Measurements from ENCODE around the gene EGFR. TPM values are rescaled to one million over a fixed set of nuclear protein-coding genes. Genes with fewer than 3 reads are reported as not detected.
A peak's percentile ranks its signal among the peaks of the same experiment; 100 is the strongest.

EGFR gene
- total and polyA plus RNA-seq, 4 experiments from 2014 or later, result not detected

DNA sequence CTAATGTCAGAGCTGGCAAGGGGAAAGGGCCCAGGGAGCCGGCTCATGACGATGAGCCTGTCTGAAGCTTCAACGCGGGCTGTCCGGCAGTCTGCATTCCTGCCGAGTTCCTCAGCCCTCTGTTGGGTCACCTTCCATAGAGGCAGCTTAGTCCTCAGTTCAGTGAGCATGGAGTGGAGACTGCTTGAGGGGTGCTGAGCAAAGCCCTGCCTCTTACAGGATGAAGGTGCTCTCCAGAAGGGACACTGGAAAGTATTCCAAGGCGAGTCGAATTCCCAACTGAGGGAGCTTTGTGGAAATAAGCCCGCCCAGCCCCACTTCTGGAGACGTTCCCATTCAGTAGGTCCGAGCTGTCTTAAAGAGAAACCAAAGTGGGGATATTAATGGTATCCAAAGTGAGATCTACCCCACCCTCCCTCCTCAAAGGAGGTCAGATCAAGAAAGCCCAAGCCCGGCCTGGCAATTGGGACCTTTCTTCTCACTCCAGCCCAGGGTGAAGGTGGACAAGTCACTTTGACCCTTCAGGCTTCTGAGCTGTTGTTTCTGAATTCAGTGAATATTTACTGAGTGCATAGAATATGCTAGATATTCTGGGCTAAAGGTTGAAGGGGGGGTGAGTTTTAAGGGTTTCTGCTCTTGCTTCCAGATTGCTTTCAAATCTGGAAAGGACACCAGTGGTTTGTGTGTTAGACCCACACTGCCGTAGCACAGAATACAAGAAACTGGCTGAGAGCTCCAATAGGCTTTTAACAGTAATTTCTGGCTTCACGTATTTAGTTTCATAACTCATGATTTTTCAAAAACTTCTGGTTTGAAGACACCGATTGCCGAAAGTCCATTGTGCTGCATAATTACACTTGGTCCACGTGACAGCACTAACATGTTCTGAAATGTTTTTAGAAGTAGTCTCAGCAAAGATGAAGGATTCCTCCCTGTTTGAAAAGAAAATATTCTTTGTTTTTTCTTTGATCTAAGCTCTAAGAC is 3.5 kb downstream of the EGFR start:
- ChIA-PET POLR2A (ENCODE audit: partially characterized antibody) (no interaction called here), CTCF (ENCODE audit: partially characterized antibody) (no interaction called here)
- intact Hi-C loops (cut with micrococcal nuclease), result no loop called here
- peaks cover 10% of the 10 kb centered on the region for H3K27me3 ChIP-seq (ENCODE audit: insufficient read depth, low read length)
- no peaks in the 10 kb centered on the region for H3K9me3 ChIP-seq (ENCODE audit: control insufficient read depth in 1 of 2, low read length in 2 of 2)
- Mint-ChIP-seq H3K27me3 (peaks cover 19 to 37% of the 10 kb centered on the region in 2 donors), H3K36me3 (no peaks in the 10 kb centered on the region), H3K4me1 (peaks cover 0 to 2% (median 0%) of the 10 kb centered on the region in 4 donors), H3K27ac (no peak overlapping the region), H3K4me3 (peak overlapping the region in 1 of 8 donors; percentile 30), H3K9me3 (no peaks in the 10 kb centered on the region)
- DNase-seq, result no peak
- no peaks in the 10 kb centered on the region for H3K36me3 ChIP-seq (ENCODE audit: insufficient read depth, low read length)
- no peak overlapping the region for H3K4me3 ChIP-seq (ENCODE audit: low read length in 2 of 2)
- H3K4me1 ChIP-seq (ENCODE audit: insufficient read depth, low read length), result no peaks in the 10 kb centered on the region
- H3K27ac ChIP-seq (ENCODE audit: low read depth, low read length), result no peak overlapping the region

DNA sequence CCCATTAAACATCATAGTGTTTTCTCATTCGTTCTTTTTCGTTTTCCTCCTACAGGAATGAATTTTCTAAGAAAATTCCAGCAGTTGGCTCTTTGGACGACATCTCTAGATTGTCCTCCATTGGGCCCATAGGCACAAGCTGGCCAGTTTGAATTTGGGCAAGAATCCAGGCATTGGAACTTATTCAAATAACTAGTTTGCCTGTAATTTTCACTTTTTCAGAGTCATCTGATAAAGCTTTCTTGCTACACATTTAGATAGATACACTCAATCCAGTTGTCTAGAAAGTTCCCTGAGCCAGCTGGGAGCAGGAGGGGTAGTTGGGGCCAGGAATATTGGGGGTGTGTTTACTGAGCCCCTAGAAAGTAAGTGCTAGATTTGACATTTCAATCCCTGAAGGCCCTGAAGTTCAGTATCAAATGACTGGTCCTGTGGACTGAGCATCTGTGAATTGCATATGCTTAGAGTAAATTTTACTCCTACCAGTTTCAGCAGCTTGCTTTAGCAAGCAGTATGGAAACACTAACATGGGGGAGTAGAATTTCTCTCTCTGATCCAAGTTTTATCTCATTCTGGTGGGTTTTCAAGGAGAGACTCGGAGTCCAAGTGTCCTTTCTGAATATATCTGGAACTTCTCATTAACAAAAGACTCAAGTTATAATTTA is 5.2 kb downstream of the EGFR start:
- H3K4me1 Mint-ChIP-seq, result peaks cover 0 to 2% (median 0%) of the 10 kb centered on the region in 4 donors
- H3K27me3 Mint-ChIP-seq, result peaks cover 9 to 32% of the 10 kb centered on the region in 2 donors
- no peak overlapping the region for H3K27ac Mint-ChIP-seq
- Histone ChIP-seq H3K27ac (ENCODE audit: low read depth, low read length) (no peak overlapping the region), H3K27me3 (ENCODE audit: insufficient read depth, low read length) (peaks cover 7% of the 10 kb centered on the region), H3K4me1 (ENCODE audit: insufficient read depth, low read length) (no peaks in the 10 kb centered on the region), H3K9me3 (ENCODE audit: control insufficient read depth in 1 of 2, low read length in 2 of 2) (no peaks in the 10 kb centered on the region), H3K36me3 (ENCODE audit: insufficient read depth, low read length) (no peaks in the 10 kb centered on the region), H3K4me3 (ENCODE audit: low read length in 2 of 2) (no peak overlapping the region)
- no peak overlapping the region for H3K4me3 Mint-ChIP-seq
- no peaks in the 10 kb centered on the region for H3K9me3 Mint-ChIP-seq
- POLR2A ChIA-PET (ENCODE audit: partially characterized antibody), result no interaction called here
- CTCF ChIA-PET (ENCODE audit: partially characterized antibody), result no interaction called here
- H3K36me3 Mint-ChIP-seq, result no peaks in the 10 kb centered on the region
- intact Hi-C loops (cut with micrococcal nuclease), result no loop called here
- no peak for DNase-seq

- H3K27ac ChIP-seq (ENCODE audit: low read depth, low read length), result no peak overlapping the region
- H3K27me3 ChIP-seq (ENCODE audit: insufficient read depth, low read length), result peaks cover 7% of the 10 kb centered on the region
- ChIA-PET POLR2A (ENCODE audit: partially characterized antibody) (no interaction called here), CTCF (ENCODE audit: partially characterized antibody) (interaction anchor here (0.9 kb wide), 1 partner anchor 19 kb away, joined by 3 read pairs; no protein-coding TSS in a partner anchor)
- DNase-seq, result no peak
- Mint-ChIP-seq H3K4me3 (peak overlapping the region in 1 of 8 donors; percentile 15), H3K27ac (no peak overlapping the region), H3K36me3 (no peaks in the 10 kb centered on the region), H3K9me3 (no peaks in the 10 kb centered on the region), H3K27me3 (peaks cover 9 to 32% of the 10 kb centered on the region in 2 donors), H3K4me1 (peaks cover 0 to 2% (median 0%) of the 10 kb centered on the region in 4 donors)
- no peaks in the 10 kb centered on the region for H3K9me3 ChIP-seq (ENCODE audit: control insufficient read depth in 1 of 2, low read length in 2 of 2)
- H3K4me1 ChIP-seq (ENCODE audit: insufficient read depth, low read length), result no peaks in the 10 kb centered on the region
- no peaks in the 10 kb centered on the region for H3K36me3 ChIP-seq (ENCODE audit: insufficient read depth, low read length)
- H3K4me3 ChIP-seq (ENCODE audit: low read length in 2 of 2), result no peak overlapping the region
- intact Hi-C loops (cut with micrococcal nuclease), result no loop called here
Measured at GRCh38 chr7:55024776-55025175, 6.0 kb downstream of the EGFR start.

GRCh38 chr7:55026086-55026790 is 7.4 kb downstream of the EGFR start:
- Mint-ChIP-seq H3K9me3 (no peaks in the 10 kb centered on the region), H3K4me3 (no peak overlapping the region), H3K36me3 (no peaks in the 10 kb centered on the region), H3K27ac (no peak overlapping the region), H3K27me3 (peaks cover 5 to 22% of the 10 kb centered on the region in 2 donors), H3K4me1 (no peaks in the 10 kb centered on the region)
- Histone ChIP-seq H3K27ac (ENCODE audit: low read depth, low read length) (no peak overlapping the region), H3K27me3 (ENCODE audit: insufficient read depth, low read length) (no peaks in the 10 kb centered on the region), H3K4me1 (ENCODE audit: insufficient read depth, low read length) (no peaks in the 10 kb centered on the region), H3K9me3 (ENCODE audit: control insufficient read depth in 1 of 2, low read length in 2 of 2) (no peaks in the 10 kb centered on the region), H3K36me3 (ENCODE audit: insufficient read depth, low read length) (no peaks in the 10 kb centered on the region), H3K4me3 (ENCODE audit: low read length in 2 of 2) (no peak overlapping the region)
- no peak for DNase-seq
- intact Hi-C loops (cut with micrococcal nuclease), result no loop called here
- POLR2A ChIA-PET (ENCODE audit: partially characterized antibody), result no interaction called here
- CTCF ChIA-PET (ENCODE audit: partially characterized antibody), result no interaction called here

DNA sequence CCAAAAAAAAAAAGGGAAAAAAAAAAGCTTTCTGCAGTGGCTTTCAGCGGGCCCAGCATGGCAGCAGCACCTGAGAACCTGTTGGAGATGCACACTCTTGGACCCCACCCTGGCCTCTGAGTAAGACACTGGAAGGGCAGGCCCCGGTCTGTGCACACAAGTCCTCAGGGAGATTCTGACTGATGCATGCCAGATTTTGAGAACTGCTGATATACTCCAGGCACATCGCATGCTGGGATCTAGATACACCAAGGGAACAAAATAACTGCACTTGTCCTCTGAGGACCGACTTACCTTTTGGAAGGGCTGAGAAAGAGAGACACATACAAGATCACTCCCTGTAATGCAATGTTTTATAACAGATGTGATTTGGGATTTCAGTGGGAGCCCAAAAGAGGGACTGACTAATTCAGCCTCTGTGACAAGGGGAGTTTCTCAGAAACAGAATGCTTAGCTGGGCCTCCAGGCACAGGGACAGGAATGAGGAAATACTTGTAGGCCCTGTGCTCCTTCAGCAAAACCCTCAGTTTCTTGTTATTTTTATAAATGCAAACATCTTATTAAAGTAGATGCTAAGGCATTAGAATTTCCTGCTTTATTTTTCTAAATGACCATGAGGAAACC is 8.2 kb downstream of the EGFR start:
- Mint-ChIP-seq H3K27ac (no peak overlapping the region), H3K4me1 (no peaks in the 10 kb centered on the region), H3K36me3 (no peaks in the 10 kb centered on the region), H3K9me3 (no peaks in the 10 kb centered on the region), H3K4me3 (no peak overlapping the region), H3K27me3 (peaks cover 3 to 16% of the 10 kb centered on the region in 2 donors)
- DNase-seq, result no peak
- no peaks in the 10 kb centered on the region for H3K36me3 ChIP-seq (ENCODE audit: insufficient read depth, low read length)
- intact Hi-C loops (cut with micrococcal nuclease), result no loop called here
- no peaks in the 10 kb centered on the region for H3K27me3 ChIP-seq (ENCODE audit: insufficient read depth, low read length)
- ChIA-PET CTCF (ENCODE audit: partially characterized antibody) (no interaction called here), POLR2A (ENCODE audit: partially characterized antibody) (no interaction called here)
- H3K4me3 ChIP-seq (ENCODE audit: low read length in 2 of 2), result no peak overlapping the region
- no peaks in the 10 kb centered on the region for H3K9me3 ChIP-seq (ENCODE audit: control insufficient read depth in 1 of 2, low read length in 2 of 2)
- H3K4me1 ChIP-seq (ENCODE audit: insufficient read depth, low read length), result no peaks in the 10 kb centered on the region
- H3K27ac ChIP-seq (ENCODE audit: low read depth, low read length), result no peak overlapping the region

- no peaks in the 10 kb centered on the region for H3K9me3 Mint-ChIP-seq
- Histone ChIP-seq H3K27me3 (ENCODE audit: insufficient read depth, low read length) (no peaks in the 10 kb centered on the region), H3K9me3 (ENCODE audit: control insufficient read depth in 1 of 2, low read length in 2 of 2) (no peaks in the 10 kb centered on the region), H3K4me3 (ENCODE audit: low read length in 2 of 2) (no peak overlapping the region), H3K4me1 (ENCODE audit: insufficient read depth, low read length) (no peaks in the 10 kb centered on the region), H3K27ac (ENCODE audit: low read depth, low read length) (no peak overlapping the region), H3K36me3 (ENCODE audit: insufficient read depth, low read length) (no peaks in the 10 kb centered on the region)
- no peak for DNase-seq
- H3K4me1 Mint-ChIP-seq, result no peaks in the 10 kb centered on the region
- intact Hi-C loops (cut with micrococcal nuclease), result no loop called here
- ChIA-PET POLR2A (ENCODE audit: partially characterized antibody) (no interaction called here), CTCF (ENCODE audit: partially characterized antibody) (no interaction called here)
- H3K27me3 Mint-ChIP-seq, result peaks cover 1 to 10% of the 10 kb centered on the region in 2 donors
- no peaks in the 10 kb centered on the region for H3K36me3 Mint-ChIP-seq
- no peak overlapping the region for H3K27ac Mint-ChIP-seq
- H3K4me3 Mint-ChIP-seq, result no peak overlapping the region
Measured at GRCh38 chr7:55028011-55028410, 9.2 kb downstream of the EGFR start.

GRCh38 chr7:55030314-55030713 is 11.5 kb downstream of the EGFR start:
- CTCF ChIA-PET (ENCODE audit: partially characterized antibody), result no interaction called here

More at GRCh38 chr7:55030314-55030713, 11.5 kb downstream of the EGFR start:
- H3K4me3 Mint-ChIP-seq, result no peak overlapping the region
- H3K27ac Mint-ChIP-seq, result no peak overlapping the region
- no peaks in the 10 kb centered on the region for H3K9me3 ChIP-seq (ENCODE audit: control insufficient read depth in 1 of 2, low read length in 2 of 2)
- H3K36me3 Mint-ChIP-seq, result no peaks in the 10 kb centered on the region
- H3K4me1 Mint-ChIP-seq, result no peaks in the 10 kb centered on the region
- H3K36me3 ChIP-seq (ENCODE audit: insufficient read depth, low read length), result no peaks in the 10 kb centered on the region
- H3K27me3 ChIP-seq (ENCODE audit: insufficient read depth, low read length), result no peaks in the 10 kb centered on the region
- no peak for DNase-seq
- intact Hi-C loops (cut with micrococcal nuclease), result no loop called here
- no peaks in the 10 kb centered on the region for H3K4me1 ChIP-seq (ENCODE audit: insufficient read depth, low read length)
- H3K9me3 Mint-ChIP-seq, result no peaks in the 10 kb centered on the region
- no peak overlapping the region for H3K4me3 ChIP-seq (ENCODE audit: low read length in 2 of 2)
- no peak overlapping the region for H3K27ac ChIP-seq (ENCODE audit: low read depth, low read length)
- POLR2A ChIA-PET (ENCODE audit: partially characterized antibody), result no interaction called here
- H3K27me3 Mint-ChIP-seq, result peaks cover 0 to 2% of the 10 kb centered on the region in 2 donors

Data from CD4-positive, alpha-beta memory T cell (primary cell).